NCI-H82 treated with DMSO at 0.1 percent for 48 hours (cell line): Measurements from ENCODE around the gene PDE6H.

Source experiments
- DNase-seq: peaks from one replicate; lab custom pipeline; 2025; ENCODE audit not compliant: unreplicated experiment; lab: John Stamatoyannopoulos, UW

PDE6H gene

DNA sequence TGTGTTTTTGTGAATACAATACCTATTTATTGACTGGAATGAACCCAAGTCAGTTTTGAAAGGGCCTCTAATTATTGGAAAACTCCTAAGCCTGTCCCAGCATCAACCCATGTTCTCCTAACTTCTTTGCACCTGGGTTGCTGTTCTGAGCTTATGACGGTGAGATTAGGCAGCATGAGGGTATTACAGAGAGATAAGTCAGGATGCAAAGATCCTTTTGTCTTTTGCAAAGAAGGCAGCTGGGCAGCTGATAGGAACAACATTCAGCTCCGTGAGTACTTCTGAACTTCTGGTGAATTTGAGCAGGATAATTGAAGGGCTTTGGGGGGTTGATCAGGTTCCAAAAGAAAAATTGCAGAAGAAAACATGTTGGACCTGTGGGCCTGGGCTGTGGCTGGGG lies at the start of gene PDE6H:
Gene PDE6H, plus strand, starts transcription at position 227 of the 400 bp plus-strand sequence. CDS start 4,971 bp downstream, outside the sequence.
- DNase-seq, result peak; percentile 75

DNA sequence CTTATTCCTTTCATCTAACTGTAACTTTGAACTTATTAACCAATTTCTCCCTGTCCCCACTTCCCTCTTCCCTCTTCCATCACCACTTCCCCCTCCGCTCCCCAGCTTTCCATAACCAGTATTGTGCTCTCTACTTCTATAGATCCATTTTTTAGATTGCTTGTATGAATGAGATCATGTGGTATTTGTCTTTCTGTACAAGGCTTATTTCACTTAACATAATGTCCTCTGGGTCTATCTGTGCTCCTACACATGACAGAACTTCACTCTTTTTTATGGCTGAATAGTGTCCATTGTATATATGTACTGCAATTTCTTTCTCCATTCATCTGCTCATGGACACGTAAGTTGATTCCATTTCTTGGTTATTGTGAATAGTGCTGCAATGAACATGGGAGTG lies 48.9 kb upstream of the PDE6H start:
- no peak for DNase-seq

- no peak for DNase-seq
Measured at GRCh38 chr12:14924541-14924940, 48.3 kb upstream of the PDE6H start.

GRCh38 chr12:14927267-14927666 lies 45.6 kb upstream of the PDE6H start:
- DNase-seq, result no peak

DNA sequence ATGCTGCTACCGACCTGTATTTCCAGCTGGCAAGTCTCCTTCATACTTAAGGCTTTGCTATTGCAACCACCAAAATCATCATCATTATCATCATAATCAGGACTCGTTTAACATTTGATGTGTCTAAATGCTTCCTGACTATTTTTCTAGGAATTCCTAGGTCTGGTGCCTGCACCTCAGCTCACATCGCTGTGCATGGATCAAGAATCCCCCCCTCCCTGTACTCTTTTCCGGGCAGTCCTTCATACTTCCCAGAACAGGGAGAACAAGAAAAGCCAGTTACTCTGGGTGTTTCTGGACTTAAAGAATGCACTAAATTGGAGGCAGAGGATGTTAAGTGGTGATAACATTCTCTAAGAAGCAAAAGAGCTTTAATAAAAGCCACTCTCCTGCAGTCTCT lies 43.9 kb upstream of the PDE6H start:
- no peak for DNase-seq

- DNase-seq, result no peak
Measured at GRCh38 chr12:14930299-14930698, 42.5 kb upstream of the PDE6H start.

GRCh38 chr12:14931359-14931758 lies 41.5 kb upstream of the PDE6H start:
- DNase-seq, result no peak

DNA sequence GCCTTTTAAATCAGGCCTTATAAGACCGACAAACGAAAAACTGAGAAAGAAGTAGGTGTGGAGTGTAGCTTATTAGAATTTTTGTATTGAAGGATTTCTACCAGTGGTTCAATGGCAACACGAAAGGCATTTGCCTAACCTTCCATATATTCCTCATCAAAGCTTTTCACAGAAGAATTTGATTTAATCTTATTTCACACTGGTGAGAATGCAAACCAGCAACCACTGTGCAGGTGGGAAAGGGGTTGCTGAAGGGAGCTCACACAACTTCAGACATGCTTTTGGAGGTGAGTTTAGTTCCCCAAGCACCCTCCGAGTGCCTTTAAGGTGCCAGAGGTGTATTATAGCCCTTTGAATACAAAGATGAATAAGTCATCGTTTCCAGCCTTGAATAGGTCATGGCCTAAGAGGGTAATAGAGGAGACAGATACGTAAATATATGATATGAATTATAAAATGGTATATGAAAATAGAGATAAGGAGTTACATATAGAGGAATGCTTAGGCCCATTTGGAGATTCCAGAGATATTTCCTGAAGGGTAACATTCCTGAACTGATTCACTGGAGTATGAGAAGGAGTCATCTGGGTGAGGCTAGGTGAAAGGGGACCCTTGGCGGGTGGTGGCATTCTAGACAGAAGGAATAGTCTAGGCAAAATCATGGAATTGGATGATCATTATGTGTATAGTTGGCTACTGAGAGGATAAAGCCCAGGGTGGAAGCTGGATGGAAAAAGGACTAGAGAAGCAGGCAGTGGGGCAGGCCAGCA lies 40.9 kb upstream of the PDE6H start:
- DNase-seq, result no peak

- no peak for DNase-seq
Measured at GRCh38 chr12:14934511-14934910, 38.3 kb upstream of the PDE6H start.

GRCh38 chr12:14935031-14935430 lies 37.8 kb upstream of the PDE6H start:
- no peak for DNase-seq

GRCh38 chr12:14936224-14936861 lies 36.5 kb upstream of the PDE6H start:
- DNase-seq, result peak; percentile 93

GRCh38 chr12:14937014-14937413 lies 35.8 kb upstream of the PDE6H start:
- no peak for DNase-seq

GRCh38 chr12:14937689-14938088 lies 35.2 kb upstream of the PDE6H start:
- DNase-seq, result peak; percentile 54

DNA sequence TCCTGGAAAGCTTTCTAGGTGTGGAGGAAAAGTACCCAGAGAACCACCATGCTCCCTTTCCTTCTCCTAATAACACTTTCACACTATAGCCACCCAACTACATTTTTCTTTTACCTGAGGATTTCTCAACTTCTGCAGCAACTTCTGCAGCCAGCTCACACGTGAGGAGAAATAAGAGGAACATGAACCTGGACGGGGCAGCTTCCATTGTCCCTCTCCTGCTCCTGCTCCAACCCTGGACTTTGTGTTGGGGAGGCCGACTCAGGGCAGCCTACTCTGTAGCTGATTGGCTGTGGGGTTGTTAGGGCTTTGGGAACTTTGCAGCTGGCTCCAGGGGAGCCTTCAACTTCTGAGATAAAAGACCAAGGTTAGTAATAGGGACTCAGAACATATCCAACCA lies 34.5 kb upstream of the PDE6H start, which contains the start of gene ERP27:
Gene ERP27, minus strand, starts transcription at position 237 of the 400 bp plus-strand sequence. Its CDS starts 29 bp downstream, at position 208.
- DNase-seq, result no peak

DNA sequence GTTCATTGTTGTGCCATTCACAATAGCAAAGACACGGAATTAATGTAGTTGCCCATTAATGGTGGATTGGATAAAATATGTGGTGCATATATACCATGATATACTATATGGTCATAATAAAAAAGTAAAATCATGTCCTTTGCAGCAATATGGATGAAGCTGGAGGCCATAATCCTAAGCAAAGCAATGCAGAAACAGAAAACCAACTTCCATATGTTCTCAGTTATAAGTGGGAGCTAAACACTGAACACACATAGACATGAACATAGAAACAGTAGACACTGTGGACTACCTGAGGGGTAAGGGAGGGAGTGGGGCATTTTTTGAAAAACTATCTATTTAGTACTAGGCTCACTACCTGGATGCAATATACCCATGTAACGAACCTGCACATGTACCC lies 31.5 kb upstream of the PDE6H start:
- DNase-seq, result no peak

- DNase-seq, result no peak
Measured at GRCh38 chr12:14942196-14942931, 30.5 kb upstream of the PDE6H start.

GRCh38 chr12:14946162-14946561 lies 26.7 kb upstream of the PDE6H start:
- DNase-seq, result no peak

DNA sequence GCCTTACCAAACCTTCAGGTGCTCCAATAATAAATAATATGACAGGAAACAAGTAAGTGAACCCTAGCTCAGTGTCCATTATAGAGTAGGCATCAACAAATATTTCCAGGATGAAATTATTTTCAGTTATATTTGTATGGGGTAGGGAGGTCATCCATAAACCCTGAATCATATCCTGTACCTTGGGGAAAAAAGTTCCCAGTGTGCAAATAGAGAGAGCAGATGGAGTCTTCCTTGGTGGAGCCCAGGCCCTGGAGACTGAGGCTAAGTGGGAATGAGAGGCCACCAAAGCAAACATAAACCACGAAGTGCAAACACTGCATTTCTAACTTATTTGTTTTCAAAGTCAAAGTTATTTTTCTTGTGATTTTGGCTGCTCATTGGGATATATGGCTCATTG lies 26.0 kb upstream of the PDE6H start:
- no peak for DNase-seq

DNA sequence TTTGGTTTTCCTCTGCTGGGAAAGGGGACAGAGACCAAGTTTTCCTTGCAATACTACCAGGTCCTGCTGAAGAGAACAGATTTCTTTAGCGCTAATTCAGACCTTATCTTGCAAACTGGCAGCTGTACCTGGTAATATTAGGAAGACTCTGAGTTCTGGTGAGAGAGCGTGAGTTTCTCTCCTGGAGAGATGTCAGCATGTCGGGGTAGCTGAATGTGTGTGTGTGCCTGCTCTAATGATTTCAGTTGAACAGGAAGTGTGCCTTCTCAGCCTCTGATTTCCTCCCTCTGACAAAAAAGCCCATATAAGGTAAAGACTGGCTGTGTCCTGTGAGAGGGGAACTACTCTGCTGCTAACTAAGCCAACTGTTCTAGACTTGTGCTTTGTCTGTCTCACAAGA lies 24.2 kb upstream of the PDE6H start:
- no peak for DNase-seq

GRCh38 chr12:14949631-14950030 lies 23.2 kb upstream of the PDE6H start:
- DNase-seq, result no peak

GRCh38 chr12:14950421-14950820 lies 22.4 kb upstream of the PDE6H start:
- DNase-seq, result no peak
